RWPE1 (cell line): ENCODE measurements around the gene CAMK1G.

ENCODE experiments used
- CTCF ChIA-PET: fragments of 350-600 bp; sonication (Branson Sonifier 250); formaldehyde crosslinking; extraction: SDS; loops from one replicate; lab custom pipeline; 2021; lab: Yijun Ruan, JAX
- POLR2A ChIA-PET: fragments of 400-600 bp; formaldehyde crosslinking; extraction: SDS; loops from one replicate; lab custom pipeline; 2020; ENCODE audit warnings: antibody characterized with exemption; ENCODE audit not compliant: low non-redundant PET; lab: Yijun Ruan, JAX
- DNase-seq: peaks from one replicate; pipeline ENCODE4 v3.0.0; 2012; ENCODE audit warnings: low spot score
- H3K27ac ChIP-seq: fragments of 450-650 bp; 2 replicates; pipeline ENCODE4 v1.5.1; 2017
- TF ChIP-seq, protein P1 (sequence below): fragments of 450-650 bp; conservative IDR thresholded peaks from 2 replicates; pipeline ENCODE4 v1.5.1; 2017; ENCODE audit warnings: low read depth, mild to moderate bottlenecking

CAMK1G gene

GRCh38 chr1:209586221-209586740 lies 2.8 kb downstream of the CAMK1G start:
- ChIA-PET POLR2A (no interaction called here), CTCF (interaction anchor here (1.4 kb wide), 1 partner anchor 162 kb away, joined by 7 read pairs; no protein-coding TSS in a partner anchor)
- TF ChIP-seq, protein P1, sequence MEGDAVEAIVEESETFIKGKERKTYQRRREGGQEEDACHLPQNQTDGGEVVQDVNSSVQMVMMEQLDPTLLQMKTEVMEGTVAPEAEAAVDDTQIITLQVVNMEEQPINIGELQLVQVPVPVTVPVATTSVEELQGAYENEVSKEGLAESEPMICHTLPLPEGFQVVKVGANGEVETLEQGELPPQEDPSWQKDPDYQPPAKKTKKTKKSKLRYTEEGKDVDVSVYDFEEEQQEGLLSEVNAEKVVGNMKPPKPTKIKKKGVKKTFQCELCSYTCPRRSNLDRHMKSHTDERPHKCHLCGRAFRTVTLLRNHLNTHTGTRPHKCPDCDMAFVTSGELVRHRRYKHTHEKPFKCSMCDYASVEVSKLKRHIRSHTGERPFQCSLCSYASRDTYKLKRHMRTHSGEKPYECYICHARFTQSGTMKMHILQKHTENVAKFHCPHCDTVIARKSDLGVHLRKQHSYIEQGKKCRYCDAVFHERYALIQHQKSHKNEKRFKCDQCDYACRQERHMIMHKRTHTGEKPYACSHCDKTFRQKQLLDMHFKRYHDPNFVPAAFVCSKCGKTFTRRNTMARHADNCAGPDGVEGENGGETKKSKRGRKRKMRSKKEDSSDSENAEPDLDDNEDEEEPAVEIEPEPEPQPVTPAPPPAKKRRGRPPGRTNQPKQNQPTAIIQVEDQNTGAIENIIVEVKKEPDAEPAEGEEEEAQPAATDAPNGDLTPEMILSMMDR = no peak
- DNase-seq = no peak
- no peak overlapping the region for H3K27ac ChIP-seq

DNA sequence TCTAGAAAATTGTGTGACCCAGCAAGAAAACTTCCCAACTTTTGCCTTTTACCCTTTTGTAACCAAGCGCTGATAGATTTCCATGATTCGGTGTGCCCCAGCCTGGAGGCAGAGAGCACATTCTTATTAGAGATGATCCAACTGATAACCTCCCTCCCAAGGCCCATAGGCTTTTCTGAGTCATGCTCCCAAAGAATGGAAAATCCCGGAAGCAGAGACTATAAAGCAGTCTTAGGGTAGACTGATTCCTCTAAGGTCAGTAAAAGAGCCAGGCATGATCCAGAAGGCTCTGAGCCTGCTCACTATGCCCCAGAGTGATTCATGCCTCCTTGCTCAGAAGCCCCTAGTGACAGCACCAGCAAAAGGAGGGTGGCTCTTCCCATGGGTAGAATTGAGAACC lies 4.3 kb downstream of the CAMK1G start:
- POLR2A ChIA-PET = no interaction called here
- CTCF ChIA-PET = interaction anchor here (0.6 kb wide), 1 partner anchor 650 kb away, joined by 3 read pairs; no protein-coding TSS in a partner anchor
- no peak overlapping the region for H3K27ac ChIP-seq
- peak; percentile 38 for DNase-seq
- TF ChIP-seq, protein P1 = no peak

GRCh38 chr1:209589440-209589839 lies 5.9 kb downstream of the CAMK1G start:
- DNase-seq = no peak
- H3K27ac ChIP-seq = no peak overlapping the region
- ChIA-PET POLR2A (no interaction called here), CTCF (interaction anchor here (0.5 to 0.7 kb wide), 2 partner anchors 20 to 227 kb away, joined by 3 read pairs; no protein-coding TSS in a partner anchor)
- TF ChIP-seq, protein P1 = no peak

- no peak overlapping the region for H3K27ac ChIP-seq
- TF ChIP-seq, protein P1 = no peak
- ChIA-PET POLR2A (no interaction called here), CTCF (interaction anchor here (0.5 to 0.7 kb wide), 2 partner anchors 20 to 226 kb away, joined by 3 read pairs; no protein-coding TSS in a partner anchor)
- DNase-seq = no peak
Measured at GRCh38 chr1:209589863-209590262, 6.3 kb downstream of the CAMK1G start.

GRCh38 chr1:209590405-209590804 lies 6.9 kb downstream of the CAMK1G start:
- ChIA-PET POLR2A (no interaction called here), CTCF (interaction anchor here (0.8 kb wide), 1 partner anchor 37 kb away, joined by 3 read pairs; no protein-coding TSS in a partner anchor)
- no peak for DNase-seq
- no peak overlapping the region for H3K27ac ChIP-seq
- TF ChIP-seq, protein P1 = no peak

DNA sequence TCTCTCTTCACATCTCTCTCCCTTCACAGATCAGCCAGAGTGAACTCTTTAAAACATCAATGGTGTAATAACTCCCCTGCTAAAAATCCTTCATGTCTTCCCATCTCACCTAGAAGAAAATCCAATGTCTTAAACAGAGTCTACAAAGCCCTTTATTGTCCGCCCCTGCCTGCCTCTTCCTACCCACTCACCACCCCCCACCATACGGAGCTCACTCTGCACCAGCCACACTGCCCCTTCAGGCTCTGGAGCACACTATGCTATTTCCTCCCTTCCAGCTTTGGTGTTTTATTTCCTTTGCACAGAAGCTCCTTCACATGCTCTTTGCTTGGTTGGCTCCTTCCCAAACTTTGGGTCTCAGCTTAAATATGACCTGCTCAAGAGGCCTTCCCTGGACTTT lies 10.2 kb downstream of the CAMK1G start:
- CTCF ChIA-PET = no interaction called here
- H3K27ac ChIP-seq = no peak overlapping the region
- TF ChIP-seq, protein P1 = no peak
- no peak for DNase-seq
- POLR2A ChIA-PET = interaction anchor here (0.5 kb wide), 1 partner anchor 45 kb away, joined by 3 read pairs; no protein-coding TSS in a partner anchor
